ENCODE results near the gene RFX2.

RFX2 gene

DNA sequence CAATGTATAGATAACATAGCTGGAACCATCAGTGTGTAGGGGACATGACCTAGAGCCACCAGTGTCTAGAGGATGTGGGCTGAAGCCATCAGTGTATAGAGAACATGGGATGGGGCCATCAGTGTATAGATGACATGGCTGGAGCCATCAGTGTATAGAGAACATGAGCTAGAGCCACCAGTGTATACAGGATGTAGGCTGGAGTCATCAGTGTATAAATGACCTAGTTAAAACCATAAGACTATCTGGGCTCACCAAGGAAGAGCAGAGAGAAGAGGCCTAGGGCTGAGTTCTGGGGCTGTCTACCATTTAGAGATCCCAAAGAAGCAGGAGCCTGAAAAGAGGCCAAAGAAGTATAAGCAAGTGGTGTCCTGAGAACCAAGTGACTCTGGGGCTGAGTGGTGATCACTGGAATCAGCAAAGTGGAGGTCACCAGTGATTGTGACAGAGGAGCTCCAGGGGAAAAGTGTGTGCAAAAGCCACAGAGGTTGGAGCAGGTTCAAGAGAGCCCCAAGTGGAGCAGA is 41.0 kb downstream of the RFX2 start:
- TF ChIP-seq EZH2phosphoT487 (conservative IDR thresholded peaks at IDR 0.05; ENCODE audit: low read length) = no peak
- TF ChIP-seq, protein P1, sequence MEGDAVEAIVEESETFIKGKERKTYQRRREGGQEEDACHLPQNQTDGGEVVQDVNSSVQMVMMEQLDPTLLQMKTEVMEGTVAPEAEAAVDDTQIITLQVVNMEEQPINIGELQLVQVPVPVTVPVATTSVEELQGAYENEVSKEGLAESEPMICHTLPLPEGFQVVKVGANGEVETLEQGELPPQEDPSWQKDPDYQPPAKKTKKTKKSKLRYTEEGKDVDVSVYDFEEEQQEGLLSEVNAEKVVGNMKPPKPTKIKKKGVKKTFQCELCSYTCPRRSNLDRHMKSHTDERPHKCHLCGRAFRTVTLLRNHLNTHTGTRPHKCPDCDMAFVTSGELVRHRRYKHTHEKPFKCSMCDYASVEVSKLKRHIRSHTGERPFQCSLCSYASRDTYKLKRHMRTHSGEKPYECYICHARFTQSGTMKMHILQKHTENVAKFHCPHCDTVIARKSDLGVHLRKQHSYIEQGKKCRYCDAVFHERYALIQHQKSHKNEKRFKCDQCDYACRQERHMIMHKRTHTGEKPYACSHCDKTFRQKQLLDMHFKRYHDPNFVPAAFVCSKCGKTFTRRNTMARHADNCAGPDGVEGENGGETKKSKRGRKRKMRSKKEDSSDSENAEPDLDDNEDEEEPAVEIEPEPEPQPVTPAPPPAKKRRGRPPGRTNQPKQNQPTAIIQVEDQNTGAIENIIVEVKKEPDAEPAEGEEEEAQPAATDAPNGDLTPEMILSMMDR (IDR thresholded peaks at IDR 0.05; ENCODE audit: insufficient read depth, low read length, poor library complexity, severe bottlenecking) = no peak
- no peaks in the 10 kb centered on the region for H3K79me2 ChIP-seq (ENCODE audit: insufficient read depth, low read length)
- H4K20me1 ChIP-seq (ENCODE audit: low read depth, low read length) = no peaks in the 10 kb centered on the region
- H3K9ac ChIP-seq (ENCODE audit: low read length) = no peak overlapping the region
- H3K9me2 ChIP-seq (replicated peaks; ENCODE audit: insufficient read depth, low read length) = no peaks in the 10 kb centered on the region
- H3K9me3 ChIP-seq (ENCODE audit: insufficient read depth, low read length) = no peaks in the 10 kb centered on the region
- H3F3A ChIP-seq (ENCODE audit: insufficient read depth) = no peaks in the 10 kb centered on the region
- no peak overlapping the region for H2AFZ ChIP-seq (ENCODE audit: low read depth, low read length, severe bottlenecking)
- no peaks in the 10 kb centered on the region for H3K36me3 ChIP-seq (ENCODE audit: low read length)
- no peak overlapping the region for H3K4me2 ChIP-seq (ENCODE audit: low read depth, low read length, poor library complexity, severe bottlenecking)
- H3K27me3 ChIP-seq (ENCODE audit: low read length) = no peaks in the 10 kb centered on the region
- H3K4me3 ChIP-seq (ENCODE audit: insufficient read depth, low read length, poor library complexity, severe bottlenecking) = no peak overlapping the region
- H3K27ac ChIP-seq (ENCODE audit: low read depth, low read length) = no peak overlapping the region

DNA sequence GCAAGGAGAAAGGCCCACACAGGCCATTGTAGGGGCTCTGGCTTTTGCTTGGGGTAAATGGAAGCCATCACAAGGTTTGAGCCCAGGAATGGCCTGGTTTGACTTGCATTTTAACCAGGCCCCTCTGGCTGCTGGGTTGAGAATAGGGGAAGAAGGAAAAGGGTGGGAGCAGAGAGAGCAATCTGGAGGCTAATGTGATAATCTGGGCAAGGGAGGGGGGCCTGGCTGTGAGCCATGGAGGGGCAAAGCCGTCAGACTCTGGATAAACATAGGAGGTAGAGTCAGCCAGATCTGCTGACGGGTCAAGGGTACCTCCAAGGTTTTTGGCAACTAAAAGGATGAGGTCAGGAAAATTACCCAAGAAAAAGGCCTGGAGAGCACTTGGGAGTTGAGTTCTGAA is 41.6 kb downstream of the RFX2 start:
- H2AFZ ChIP-seq (ENCODE audit: low read depth, low read length, severe bottlenecking) = no peak overlapping the region
- no peaks in the 10 kb centered on the region for H3K9me2 ChIP-seq (replicated peaks; ENCODE audit: insufficient read depth, low read length)
- no peak overlapping the region for H3K27ac ChIP-seq (ENCODE audit: low read depth, low read length)
- H3F3A ChIP-seq (ENCODE audit: insufficient read depth) = no peaks in the 10 kb centered on the region
- H3K9me3 ChIP-seq (ENCODE audit: insufficient read depth, low read length) = no peaks in the 10 kb centered on the region
- no peaks in the 10 kb centered on the region for H3K79me2 ChIP-seq (ENCODE audit: insufficient read depth, low read length)
- H3K4me2 ChIP-seq (ENCODE audit: low read depth, low read length, poor library complexity, severe bottlenecking) = no peak overlapping the region
- no peaks in the 10 kb centered on the region for H3K36me3 ChIP-seq (ENCODE audit: low read length)
- no peaks in the 10 kb centered on the region for H4K20me1 ChIP-seq (ENCODE audit: low read depth, low read length)
- H3K4me3 ChIP-seq (ENCODE audit: insufficient read depth, low read length, poor library complexity, severe bottlenecking) = no peak overlapping the region
- H3K9ac ChIP-seq (ENCODE audit: low read length) = no peak overlapping the region
- no peak for TF ChIP-seq EZH2phosphoT487 (conservative IDR thresholded peaks at IDR 0.05; ENCODE audit: low read length)
- H3K27me3 ChIP-seq (ENCODE audit: low read length) = no peaks in the 10 kb centered on the region

DNA sequence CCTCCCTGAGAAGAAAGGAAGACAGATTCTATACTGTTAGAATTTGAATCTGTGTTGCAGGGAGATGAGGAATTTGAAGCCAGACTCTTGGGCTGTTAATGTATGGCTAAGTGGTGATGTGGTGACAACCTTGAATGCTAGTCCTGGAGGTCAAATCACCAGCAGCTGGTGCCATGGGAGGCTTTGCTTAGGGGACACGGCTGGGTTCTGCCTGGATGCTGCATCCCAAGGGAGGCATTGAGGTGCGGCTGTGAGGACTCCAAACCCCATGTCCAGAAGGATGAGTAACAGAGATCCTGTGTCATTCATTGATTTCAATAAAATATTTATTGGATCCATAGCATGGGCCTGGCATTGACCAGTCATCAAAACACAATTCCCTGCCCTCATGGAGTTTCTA is 42.3 kb downstream of the RFX2 start:
- H3K9ac ChIP-seq (ENCODE audit: low read length) = no peak overlapping the region
- H3K4me2 ChIP-seq (ENCODE audit: low read depth, low read length, poor library complexity, severe bottlenecking) = no peak overlapping the region
- H3F3A ChIP-seq (ENCODE audit: insufficient read depth) = no peaks in the 10 kb centered on the region
- H2AFZ ChIP-seq (ENCODE audit: low read depth, low read length, severe bottlenecking) = no peak overlapping the region
- H3K9me3 ChIP-seq (ENCODE audit: insufficient read depth, low read length) = no peaks in the 10 kb centered on the region
- no peaks in the 10 kb centered on the region for H3K27me3 ChIP-seq (ENCODE audit: low read length)
- H3K9me2 ChIP-seq (replicated peaks; ENCODE audit: insufficient read depth, low read length) = no peaks in the 10 kb centered on the region
- H3K4me3 ChIP-seq (ENCODE audit: insufficient read depth, low read length, poor library complexity, severe bottlenecking) = no peak overlapping the region
- no peaks in the 10 kb centered on the region for H3K79me2 ChIP-seq (ENCODE audit: insufficient read depth, low read length)
- H4K20me1 ChIP-seq (ENCODE audit: low read depth, low read length) = no peaks in the 10 kb centered on the region
- no peaks in the 10 kb centered on the region for H3K36me3 ChIP-seq (ENCODE audit: low read length)
- no peak overlapping the region for H3K27ac ChIP-seq (ENCODE audit: low read depth, low read length)
- TF ChIP-seq, protein P1 (IDR thresholded peaks at IDR 0.05; ENCODE audit: insufficient read depth, low read length, poor library complexity, severe bottlenecking) = no peak
- TF ChIP-seq EZH2phosphoT487 (conservative IDR thresholded peaks at IDR 0.05; ENCODE audit: low read length) = no peak

DNA sequence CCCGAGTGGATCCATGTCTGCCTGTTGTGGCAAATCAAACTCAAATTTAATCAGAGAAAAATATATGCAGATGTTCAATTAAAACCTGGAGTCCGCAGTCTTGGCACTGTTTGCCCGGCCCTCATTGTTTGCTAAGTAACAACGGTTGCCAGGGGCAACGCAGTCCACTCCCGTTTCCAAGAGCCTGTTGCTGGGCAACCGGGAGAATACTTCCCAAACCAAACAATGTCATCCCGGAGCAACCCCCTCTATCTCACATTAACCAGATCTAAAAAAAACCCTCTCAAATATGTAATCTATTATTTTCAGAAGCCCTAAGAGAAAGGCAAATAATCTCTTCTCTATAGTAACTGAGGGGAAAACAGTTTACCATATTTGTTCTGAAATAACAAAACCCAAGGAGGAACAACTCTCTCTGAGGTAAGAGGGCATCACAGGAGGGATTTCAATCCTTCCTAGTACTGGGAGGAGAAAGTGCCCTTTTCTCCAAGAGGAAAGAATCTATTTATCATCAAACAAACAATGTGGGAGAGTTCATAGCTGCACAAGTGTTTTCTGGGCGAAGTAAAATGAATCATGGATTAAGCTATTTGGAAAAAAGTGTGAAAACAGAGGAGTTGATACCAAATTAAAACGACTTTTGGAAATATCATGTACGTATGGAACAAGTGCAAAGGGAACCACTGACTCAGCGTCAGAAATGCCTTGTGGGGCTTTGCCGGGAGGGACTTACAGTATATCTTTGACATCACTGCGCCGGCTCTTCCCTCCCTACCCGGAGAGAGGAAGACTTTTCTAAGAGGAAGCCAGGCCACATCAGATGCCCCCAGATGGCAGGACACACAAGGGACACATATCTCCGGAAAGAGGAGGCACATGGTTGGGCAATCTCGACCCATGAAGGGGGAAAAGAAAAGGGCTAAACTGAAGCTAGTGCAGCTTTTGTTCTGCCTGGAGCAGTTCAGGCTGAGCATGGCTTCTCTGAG is 43.3 kb downstream of the RFX2 start:
- Histone ChIP-seq H3K36me3 (ENCODE audit: low read length) (no peaks in the 10 kb centered on the region), H3K4me2 (ENCODE audit: low read depth, low read length, poor library complexity, severe bottlenecking) (no peak overlapping the region), H3K79me2 (ENCODE audit: insufficient read depth, low read length) (no peaks in the 10 kb centered on the region), H3K27ac (ENCODE audit: low read depth, low read length) (no peak overlapping the region), H3K27me3 (ENCODE audit: low read length) (no peaks in the 10 kb centered on the region), H3K9me3 (ENCODE audit: insufficient read depth, low read length) (no peaks in the 10 kb centered on the region), H4K20me1 (ENCODE audit: low read depth, low read length) (no peaks in the 10 kb centered on the region), H3K9ac (ENCODE audit: low read length) (no peak overlapping the region), H2AFZ (ENCODE audit: low read depth, low read length, severe bottlenecking) (no peak overlapping the region), H3K4me3 (ENCODE audit: insufficient read depth, low read length, poor library complexity, severe bottlenecking) (no peak overlapping the region), H3K9me2 (replicated peaks; ENCODE audit: insufficient read depth, low read length) (no peaks in the 10 kb centered on the region), H3F3A (ENCODE audit: insufficient read depth) (no peaks in the 10 kb centered on the region)
- no peak for TF ChIP-seq EZH2phosphoT487 (conservative IDR thresholded peaks at IDR 0.05; ENCODE audit: low read length)
- TF ChIP-seq, protein P1 (IDR thresholded peaks at IDR 0.05; ENCODE audit: insufficient read depth, low read length, poor library complexity, severe bottlenecking) = no peak
